Heart left ventricle (tissue), 13 donors: Measurements from ENCODE around the gene MAPKAPK3.

Experiments used
- POLR2A ChIP-seq, 2 donors: fragments of 450-650 bp; IDR thresholded peaks; one replicate each; pipeline ENCODE4 v1.6.1; 2017; ENCODE audit warnings: antibody characterized with exemption in 2 of 2, mild to moderate bottlenecking in 2 of 2, moderate library complexity in 2 of 2
- TF ChIP-seq, protein P1 (sequence below), 12 donors: fragments of 200-600 bp; sonication (generic) in 4 of 12; IDR thresholded peaks; one replicate each; pipeline versions ENCODE4 v1.5.0 to v1.8.0; 2018 to 2022; ENCODE audit warnings: antibody characterized with exemption in 12 of 12, mild to moderate bottlenecking in 5 of 12
- donor health status: ischemic (EF 13 %, LVEDD 7.1; RV severe dilation, severe dysfunction).
- donor health status: DM: no; HTN: yes; CAD: no.
- donor health status: DM: no; HTN: no; CAD: no.
- donor health status: ischemic (EF 25% LVEDD 6.9; RV normal size, moderate dysfunction).
- donor health status: ischemic (EF 25% LVEDD 5.7; RV mildly dilated, moderate dysfunction).
- donor health status: ischemic (EF 35%, LVEDD 5.7; RV mildly dilated, moderate dysfunction).
- donor health status: nonischemic (EF 11% LVEDD 7.7; RV severe dilation, severe dysfunction).
- donor health status: DM: yes; HTN: yes; CAD: no.
- donor health status: PGD.
- donor health status: ischemic (EF 29% LVEDD 5.4; RV normal size, mild dysfunction).
- donor health status: nonischemic (EF 23%, LVEDD 6.1; RV moderate dilation, normal function).

- no peak for TF ChIP-seq POLR2A (IDR thresholded peaks at IDR 0.05)
- TF ChIP-seq, protein P1, sequence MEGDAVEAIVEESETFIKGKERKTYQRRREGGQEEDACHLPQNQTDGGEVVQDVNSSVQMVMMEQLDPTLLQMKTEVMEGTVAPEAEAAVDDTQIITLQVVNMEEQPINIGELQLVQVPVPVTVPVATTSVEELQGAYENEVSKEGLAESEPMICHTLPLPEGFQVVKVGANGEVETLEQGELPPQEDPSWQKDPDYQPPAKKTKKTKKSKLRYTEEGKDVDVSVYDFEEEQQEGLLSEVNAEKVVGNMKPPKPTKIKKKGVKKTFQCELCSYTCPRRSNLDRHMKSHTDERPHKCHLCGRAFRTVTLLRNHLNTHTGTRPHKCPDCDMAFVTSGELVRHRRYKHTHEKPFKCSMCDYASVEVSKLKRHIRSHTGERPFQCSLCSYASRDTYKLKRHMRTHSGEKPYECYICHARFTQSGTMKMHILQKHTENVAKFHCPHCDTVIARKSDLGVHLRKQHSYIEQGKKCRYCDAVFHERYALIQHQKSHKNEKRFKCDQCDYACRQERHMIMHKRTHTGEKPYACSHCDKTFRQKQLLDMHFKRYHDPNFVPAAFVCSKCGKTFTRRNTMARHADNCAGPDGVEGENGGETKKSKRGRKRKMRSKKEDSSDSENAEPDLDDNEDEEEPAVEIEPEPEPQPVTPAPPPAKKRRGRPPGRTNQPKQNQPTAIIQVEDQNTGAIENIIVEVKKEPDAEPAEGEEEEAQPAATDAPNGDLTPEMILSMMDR (IDR thresholded peaks at IDR 0.05): peak in 2 of 12 donors; percentile 5 to 15
Measured at GRCh38 chr3:50580683-50581458, 36.1 kb upstream of the MAPKAPK3 start.
